Measurements from ENCODE around the gene EEF1B2. TPM values are rescaled to one million over a fixed set of nuclear protein-coding genes. Genes with fewer than 3 reads are reported as not detected.

Gene EEF1B2
- total and polyA plus RNA-seq, 2 experiments from 2014 or later: 305 to 673 TPM

DNA sequence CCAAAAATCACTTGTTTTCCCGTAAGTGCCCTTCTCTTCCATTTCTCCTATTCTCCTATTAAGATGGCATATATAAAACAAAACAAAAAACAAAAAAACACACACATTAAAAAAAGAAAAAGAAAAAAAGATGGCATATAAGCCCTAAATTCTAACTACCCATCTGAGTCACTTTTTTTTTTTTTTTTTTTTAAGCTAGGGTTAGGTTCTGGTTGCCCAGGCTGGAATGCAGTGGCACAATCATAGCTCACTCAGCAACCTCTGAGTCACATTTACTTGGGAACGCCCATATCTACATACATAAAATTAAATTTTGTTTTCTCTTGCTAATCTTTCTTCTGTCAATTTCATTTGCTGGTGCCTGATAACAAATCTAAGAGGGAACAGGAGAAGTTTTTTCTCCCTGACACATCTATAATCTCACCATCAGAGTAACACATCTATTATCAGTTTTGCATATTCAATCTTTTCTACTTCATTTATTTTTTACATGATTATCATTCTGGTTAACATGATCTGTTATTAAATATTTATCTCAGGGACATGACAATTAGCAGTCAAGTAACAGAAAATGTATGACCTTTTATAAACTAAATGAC lies 52.1 kb downstream of the EEF1B2 start:
- no peaks in the 10 kb centered on the region for H3K36me3 Mint-ChIP-seq (ENCODE audit: low read depth)
- Histone ChIP-seq H3K27me3 (ENCODE audit: insufficient read depth) (no peaks in the 10 kb centered on the region), H4K20me1 (replicated peaks; ENCODE audit: insufficient read depth) (no peaks in the 10 kb centered on the region), H2AFZ (no peak overlapping the region), H3K36me3 (ENCODE audit: insufficient read depth) (no peaks in the 10 kb centered on the region), H3K4me1 (ENCODE audit: insufficient read depth) (peaks cover 38% of the 10 kb centered on the region), H3K4me3 (peak overlapping the region; percentile 27; the same call in 1 of the 2 replicates), H3K79me2 (replicated peaks; ENCODE audit: insufficient read depth) (no peaks in the 10 kb centered on the region), H3K27ac (ENCODE audit: low read depth) (peak overlapping the region; percentile 81), H3K4me2 (peak overlapping the region; percentile 41), H3F3A (replicated peaks; ENCODE audit: low read depth) (no peaks in the 10 kb centered on the region), H3K9me2 (ENCODE audit: insufficient read depth) (no peaks in the 10 kb centered on the region)
- H3K27me3 Mint-ChIP-seq (ENCODE audit: insufficient read depth, low read depth, poor library complexity): no peaks in the 10 kb centered on the region
- H3K27ac Mint-ChIP-seq: no peak overlapping the region
- no peak for DNase-seq (ENCODE audit: low spot score)
- ATAC-seq: no peak
- peaks cover 34% of the 10 kb centered on the region for H3K4me1 Mint-ChIP-seq
- no peaks in the 10 kb centered on the region for H3K9me3 Mint-ChIP-seq
- no peak for TF ChIP-seq EZH2 (IDR thresholded peaks at IDR 0.05; ENCODE audit: low read depth, unreplicated experiment)
- H3K4me3 Mint-ChIP-seq: no peak overlapping the region

Small RNA genes lying within 50 kb of the gene (small RNA-seq; reads per million reads assigned to genes)
- gene RF00134 (ENCODE audit: low replicate concordance) (not detected), gene RF02271 (ENCODE audit: low replicate concordance) (not detected), gene SNORA41 (ENCODE audit: low replicate concordance) (not detected), gene SNORD51 (ENCODE audit: low replicate concordance) (not detected)

Other genes with a start within 250 kb of the EEF1B2 start
- gene INO80D, start 73.7 kb upstream of the EEF1B2 start, total RNA-seq (2014; rRNA removed; shearing (Covaris generic)): 33.9 and 37.4 TPM in 2 replicates
- gene INO80D, start 73.7 kb upstream of the EEF1B2 start, polyA plus RNA-seq (2016; fragmentation: Nextera tagmentation; extraction: Ambion mirVana): 16.8 and 17.5 TPM in 2 replicates
- 79.8 and 97.9 TPM in 2 replicates for gene NDUFS1, start 451 bp upstream of the EEF1B2 start, total RNA-seq (2014; rRNA removed; shearing (Covaris generic))
- gene NDUFS1, start 451 bp upstream of the EEF1B2 start, polyA plus RNA-seq (2016; fragmentation: Nextera tagmentation; extraction: Ambion mirVana): 34.5 and 35.6 TPM in 2 replicates
- 35.6 and 41.1 TPM in 2 replicates for gene ZDBF2, start 114.8 kb downstream of the EEF1B2 start, total RNA-seq (2014; rRNA removed; shearing (Covaris generic))
- gene ZDBF2, start 114.8 kb downstream of the EEF1B2 start, polyA plus RNA-seq (2016; fragmentation: Nextera tagmentation; extraction: Ambion mirVana): 7.5 and 7.6 TPM in 2 replicates

Measured in GM23338 (cell line).